Right lobe of liver (tissue), 6 donors: Measurements from ENCODE around the gene CASP10. TPM values are rescaled to one million over a fixed set of nuclear protein-coding genes. Genes with fewer than 3 reads are reported as not detected.

Experiments used
- ATAC-seq, 4 donors: fragments of 200-7000 bp; cut with Tn5 transposase; one replicate each; pipeline ENCODE4 v1.9.1; 2020; ENCODE audit warnings: mild to moderate bottlenecking in 4 of 4, moderate library complexity in 4 of 4
- DNase-seq, 3 donors: peaks; one replicate each; pipeline ENCODE4 v3.0.0-alpha.2; 2020
- H3K27ac ChIP-seq, 3 donors: fragments of 200-600 bp; one replicate each; pipeline ENCODE4 v1.8.0; 2022
- H3K27me3 ChIP-seq, 2 donors: fragments of 200-600 bp; one replicate each; pipeline ENCODE4 v1.8.0; 2022
- H3K36me3 ChIP-seq, 4 donors: fragments of 200-600 bp; sonication (generic) in 1 of 4; one replicate each; pipeline versions ENCODE4 v1.5.1 to v1.8.0; 2017 to 2022; ENCODE audit warnings: control low read depth in 1 of 4
- H3K4me1 ChIP-seq, 4 donors: fragments of 200-600 bp; sonication (generic) in 1 of 4; one replicate each; pipeline versions ENCODE4 v1.5.1 to v1.8.0; 2017 to 2022; ENCODE audit warnings: control low read depth in 1 of 4
- H3K4me3 ChIP-seq, 3 donors: fragments of 200-600 bp; one replicate each; pipeline ENCODE4 v1.8.0; 2022
- H3K9me3 ChIP-seq, 4 donors: fragments of 200-600 bp; sonication (generic) in 1 of 4; one replicate each; pipeline versions ENCODE4 v1.5.1 to v1.8.0; 2017 to 2022; ENCODE audit warnings: control low read depth in 1 of 4
- POLR2A ChIP-seq: fragments of 450-650 bp; IDR thresholded peaks from one replicate; pipeline ENCODE4 v1.6.1; 2017; ENCODE audit warnings: antibody characterized with exemption, mild to moderate bottlenecking
- WGBS: methylation state at CpG from one replicate; pipeline ENCODE4 v1.1.6; 2018; ENCODE audit warnings: low coverage, low lambda C conversion rate; ENCODE audit not compliant: insufficient coverage; ENCODE audit errors: missing lambda C conversion rate; 5-methylcytosine and 5-hydroxymethylcytosine counted together
- intact Hi-C, 2 donors: fragments of 100-400 bp; cut with DNase I; formaldehyde crosslinking; loops; one replicate each; pipeline versions ENCODE4 v1.11.2 to v1.14.1; 2022
- total RNA-seq, 6 experiments: library from RNA; depleted of rRNA in 2 of 6; stranded (reverse); fragments of >200 nt in 2 of 6; fragmentation: NEBNext Ultra II Directional in 3 of 6; extraction: Animal tissue kit (Norgen Biotek cat#: 25700) in 3 of 6; gene quantifications; one replicate each; pipeline versions ENCODE4 v1.1.0 to v1.2.4, GENCODE V29; 2016 to 2023
- TF ChIP-seq, protein P1 (sequence below), 4 donors: fragments of 200-600 bp in 3 of 4; fragments of 450-650 bp in 1 of 4; IDR thresholded peaks; one replicate each; pipeline versions ENCODE4 v1.5.1 to v1.8.0; 2016 to 2022; ENCODE audit warnings: antibody characterized with exemption in 4 of 4, mild to moderate bottlenecking in 2 of 4
- donor health status: DM: no; HTN: yes; CAD: no.
- donor health status: DM: no; HTN: no; CAD: no.
- donor health status: DM: no; HTN: no; CAD: no.
- donor health status: DM: no; HTN: yes; CAD: no.
- donor health status: DM: no; HTN: yes; CAD: no.

Gene CASP10
- total RNA-seq, 6 experiments from 2014 or later, result 4.2 to 9.4 (median 8.4) TPM

DNA sequence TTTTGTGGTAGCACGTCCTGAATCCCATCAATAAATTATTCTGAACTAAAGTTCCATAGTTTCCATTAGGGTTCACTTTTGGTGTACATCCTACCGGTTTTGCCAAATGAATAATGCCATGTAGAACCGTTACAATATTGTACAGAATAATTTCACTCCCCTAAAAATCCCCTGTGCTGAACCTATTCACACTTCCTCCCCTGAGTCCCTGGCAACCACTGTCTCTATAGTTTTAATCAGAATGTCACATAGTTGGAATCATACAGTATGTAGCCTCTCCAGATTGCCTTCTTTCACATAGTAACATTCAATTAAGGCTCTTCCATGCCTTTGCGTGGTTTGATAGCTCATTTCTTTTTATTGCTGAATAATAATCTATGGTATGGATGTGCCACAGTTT lies 67.8 kb downstream of the CASP10 start:
- Histone ChIP-seq H3K4me1 (peaks cover 0 to 7% (median 0%) of the 10 kb centered on the region in 4 donors), H3K27me3 (no peaks in the 10 kb centered on the region), H3K36me3 (no peaks in the 10 kb centered on the region), H3K27ac (no peak overlapping the region), H3K4me3 (no peak overlapping the region), H3K9me3 (no peaks in the 10 kb centered on the region)
- no peak for TF ChIP-seq POLR2A
- TF ChIP-seq, protein P1, sequence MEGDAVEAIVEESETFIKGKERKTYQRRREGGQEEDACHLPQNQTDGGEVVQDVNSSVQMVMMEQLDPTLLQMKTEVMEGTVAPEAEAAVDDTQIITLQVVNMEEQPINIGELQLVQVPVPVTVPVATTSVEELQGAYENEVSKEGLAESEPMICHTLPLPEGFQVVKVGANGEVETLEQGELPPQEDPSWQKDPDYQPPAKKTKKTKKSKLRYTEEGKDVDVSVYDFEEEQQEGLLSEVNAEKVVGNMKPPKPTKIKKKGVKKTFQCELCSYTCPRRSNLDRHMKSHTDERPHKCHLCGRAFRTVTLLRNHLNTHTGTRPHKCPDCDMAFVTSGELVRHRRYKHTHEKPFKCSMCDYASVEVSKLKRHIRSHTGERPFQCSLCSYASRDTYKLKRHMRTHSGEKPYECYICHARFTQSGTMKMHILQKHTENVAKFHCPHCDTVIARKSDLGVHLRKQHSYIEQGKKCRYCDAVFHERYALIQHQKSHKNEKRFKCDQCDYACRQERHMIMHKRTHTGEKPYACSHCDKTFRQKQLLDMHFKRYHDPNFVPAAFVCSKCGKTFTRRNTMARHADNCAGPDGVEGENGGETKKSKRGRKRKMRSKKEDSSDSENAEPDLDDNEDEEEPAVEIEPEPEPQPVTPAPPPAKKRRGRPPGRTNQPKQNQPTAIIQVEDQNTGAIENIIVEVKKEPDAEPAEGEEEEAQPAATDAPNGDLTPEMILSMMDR (IDR thresholded peaks at IDR 0.05), result no peak
- WGBS, result 87% methylated on average over 4 of the region's 4 CpGs
- DNase-seq, result no peak
- no peak for ATAC-seq
- intact Hi-C loops, result loop anchor here in 1 of 2 donors (10.0 kb wide), 1 partner anchor 114 kb away; no protein-coding TSS in a partner anchor

DNA sequence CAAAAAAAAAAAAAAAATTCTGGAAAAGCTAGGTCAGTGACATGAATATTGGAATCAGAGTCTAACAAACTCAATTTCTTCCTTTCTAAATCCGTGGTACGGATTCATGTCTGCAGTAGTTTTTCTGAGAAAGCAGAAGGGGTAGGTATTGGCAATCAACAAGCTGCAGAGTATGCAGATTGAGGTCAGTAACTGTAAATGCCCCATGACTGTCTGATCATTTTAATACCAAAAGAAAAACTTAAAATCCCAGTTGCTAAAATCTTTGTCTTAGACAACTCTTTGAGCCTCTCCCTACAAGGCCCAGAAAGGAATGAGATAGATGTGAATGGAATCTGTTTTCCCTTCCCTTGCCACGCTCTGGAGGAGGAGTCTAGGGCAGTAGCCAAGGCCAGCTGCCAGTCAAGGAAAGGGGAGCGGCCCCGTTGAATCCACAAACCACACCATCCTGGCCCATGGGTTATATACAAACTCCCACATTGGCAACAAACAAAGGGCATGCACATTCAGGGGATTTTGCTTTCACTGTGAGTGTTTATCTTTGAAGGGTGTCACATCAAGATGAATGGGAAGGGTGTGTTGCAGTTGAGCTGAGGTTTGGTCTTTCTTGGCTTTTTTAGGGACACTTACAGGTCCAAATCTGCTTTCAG lies 71.3 kb downstream of the CASP10 start:
- WGBS, result 64% methylated on average over 5 of the region's 5 CpGs
- no peak overlapping the region for H3K27ac ChIP-seq

DNA sequence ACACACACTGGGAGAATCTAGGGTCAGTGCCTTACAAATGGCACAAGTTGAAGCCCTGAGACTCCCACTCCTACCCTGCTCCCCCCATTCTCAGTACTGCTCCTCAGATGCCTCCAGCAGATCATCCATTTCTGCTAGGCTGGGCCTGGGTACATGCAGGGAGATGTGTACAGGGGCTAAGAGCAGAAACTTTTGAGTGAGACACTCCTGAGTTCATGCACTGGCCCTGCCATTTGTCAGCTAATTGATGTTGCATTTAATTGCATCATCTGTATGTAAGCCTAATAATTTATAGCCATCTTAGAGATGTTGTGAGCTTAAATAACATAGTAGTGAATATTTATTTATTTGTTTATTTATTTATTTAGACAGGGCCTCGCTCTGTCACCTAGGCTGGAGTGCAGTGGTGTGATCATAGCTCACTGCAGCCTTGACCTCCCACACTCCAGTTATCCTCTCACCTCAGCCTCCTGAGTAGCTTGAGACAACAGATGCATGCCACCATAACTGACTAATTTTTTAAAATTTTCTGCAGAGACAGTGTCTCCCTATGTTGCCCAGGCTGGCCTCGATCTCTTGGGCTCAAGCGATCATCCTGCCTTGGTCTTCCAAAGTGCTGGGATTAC lies 72.6 kb downstream of the CASP10 start:
- peaks cover 0 to 5% (median 0%) of the 10 kb centered on the region in 4 donors for H3K4me1 ChIP-seq
- 97% methylated on average over 3 of the region's 3 CpGs for WGBS

More for the DNA sequence above, 71.3 kb downstream of the CASP10 start:
- Histone ChIP-seq H3K36me3 (no peaks in the 10 kb centered on the region), H3K9me3 (no peaks in the 10 kb centered on the region), H3K4me1 (no peaks in the 10 kb centered on the region), H3K4me3 (no peak overlapping the region), H3K27me3 (no peaks in the 10 kb centered on the region)
- no peak for DNase-seq
- TF ChIP-seq POLR2A, result no peak
- TF ChIP-seq, protein P1 (IDR thresholded peaks at IDR 0.05), result no peak
- ATAC-seq, result no peak
- intact Hi-C loops, result loop anchor here in 1 of 2 donors (10.0 kb wide), 1 partner anchor 111 kb away; no protein-coding TSS in a partner anchor

DNA sequence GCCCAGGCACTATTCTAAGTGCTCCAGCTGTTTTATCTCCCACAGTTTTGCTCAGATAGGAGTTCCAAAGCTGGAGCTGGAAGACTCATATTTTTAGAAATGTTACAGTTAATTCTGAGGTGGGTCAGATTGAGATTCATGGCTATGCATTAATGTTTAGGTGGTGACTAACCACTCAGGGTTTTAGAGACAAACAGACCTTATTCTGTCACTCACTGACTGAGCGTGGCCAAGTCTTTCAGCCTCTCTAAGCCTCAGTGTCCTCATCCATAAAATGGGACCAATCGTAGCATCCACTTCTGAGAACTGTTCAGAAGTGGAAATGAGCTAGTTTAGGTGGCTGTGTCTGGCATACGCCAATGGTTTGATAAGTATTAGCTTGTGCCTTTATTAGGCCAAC lies 73.1 kb downstream of the CASP10 start:
- H3K4me1 ChIP-seq, result peaks cover 0 to 5% (median 0%) of the 10 kb centered on the region in 4 donors
- TF ChIP-seq POLR2A, result no peak
- TF ChIP-seq, protein P1 (IDR thresholded peaks at IDR 0.05), result no peak
- no peaks in the 10 kb centered on the region for H3K36me3 ChIP-seq
- no peak overlapping the region for H3K4me3 ChIP-seq
- intact Hi-C loops, result loop anchor here in 1 of 2 donors (10.0 kb wide), 1 partner anchor 109 kb away; no protein-coding TSS in a partner anchor
- H3K9me3 ChIP-seq, result no peaks in the 10 kb centered on the region
- no peak for DNase-seq
- ATAC-seq, result no peak
- H3K27me3 ChIP-seq, result no peaks in the 10 kb centered on the region
- H3K27ac ChIP-seq, result no peak overlapping the region
- 100% methylated on average over 3 of the region's 3 CpGs for WGBS

More for the DNA sequence above, 72.6 kb downstream of the CASP10 start:
- TF ChIP-seq, protein P1 (IDR thresholded peaks at IDR 0.05), result no peak
- no peak for TF ChIP-seq POLR2A
- H3K27ac ChIP-seq, result no peak overlapping the region
- H3K36me3 ChIP-seq, result no peaks in the 10 kb centered on the region
- no peak overlapping the region for H3K4me3 ChIP-seq
- H3K9me3 ChIP-seq, result no peaks in the 10 kb centered on the region
- no peaks in the 10 kb centered on the region for H3K27me3 ChIP-seq
- DNase-seq (no peak), ATAC-seq (no peak)
- intact Hi-C loops, result loop anchor here in 1 of 2 donors (10.0 kb wide), 1 partner anchor 109 kb away; no protein-coding TSS in a partner anchor
